GM10847 (cell line): Measurements from ENCODE around the gene CCDC141.

Experiments
- POLR2A ChIP-seq: IDR thresholded peaks from 2 replicates; pipeline ENCODE4 v1.6.1; 2011; ENCODE audit not compliant: insufficient read length; ENCODE audit errors: extremely low read depth

Gene CCDC141

DNA sequence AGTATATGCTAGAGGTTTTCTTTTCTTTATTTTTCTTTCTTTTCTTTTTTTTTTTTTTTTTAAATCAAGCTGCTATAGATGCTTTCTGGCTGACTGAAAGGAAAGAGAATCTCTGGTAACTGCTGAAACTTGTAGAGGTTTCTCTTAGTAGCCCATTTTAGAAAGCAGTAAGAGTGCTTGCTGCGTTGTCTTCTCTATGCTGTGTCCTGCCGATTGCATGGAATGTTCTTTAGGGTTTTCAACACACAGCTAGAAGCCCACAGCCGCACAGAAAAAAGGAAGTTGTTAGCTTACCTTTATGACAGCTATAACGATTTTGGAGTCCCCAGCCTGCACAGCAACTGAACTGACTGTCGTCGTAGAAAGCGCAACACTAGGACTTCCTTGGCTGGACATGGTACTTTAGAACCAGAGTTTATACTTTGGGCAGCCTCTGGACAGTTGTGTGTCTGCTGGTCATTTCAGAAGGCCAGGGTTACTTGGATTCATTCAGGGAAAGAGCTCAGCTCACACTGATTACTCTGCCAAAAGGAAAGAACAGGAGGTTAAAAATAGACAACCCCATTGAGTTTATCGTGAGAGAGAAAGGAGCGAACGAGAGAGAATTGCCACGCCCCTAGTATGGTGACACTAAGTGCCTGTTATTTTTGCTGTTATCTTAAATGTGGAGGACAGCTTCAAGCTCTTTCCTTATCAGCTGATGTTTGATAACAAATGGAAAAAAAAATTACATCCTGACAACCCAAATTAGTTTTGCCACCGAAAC is at the start of gene CCDC141:
TSS of gene CCDC141 (minus strand) at position 592 of the 766 bp plus-strand sequence. CDS start at position 396, 196 bp downstream.
- no peak for TF ChIP-seq POLR2A

DNA sequence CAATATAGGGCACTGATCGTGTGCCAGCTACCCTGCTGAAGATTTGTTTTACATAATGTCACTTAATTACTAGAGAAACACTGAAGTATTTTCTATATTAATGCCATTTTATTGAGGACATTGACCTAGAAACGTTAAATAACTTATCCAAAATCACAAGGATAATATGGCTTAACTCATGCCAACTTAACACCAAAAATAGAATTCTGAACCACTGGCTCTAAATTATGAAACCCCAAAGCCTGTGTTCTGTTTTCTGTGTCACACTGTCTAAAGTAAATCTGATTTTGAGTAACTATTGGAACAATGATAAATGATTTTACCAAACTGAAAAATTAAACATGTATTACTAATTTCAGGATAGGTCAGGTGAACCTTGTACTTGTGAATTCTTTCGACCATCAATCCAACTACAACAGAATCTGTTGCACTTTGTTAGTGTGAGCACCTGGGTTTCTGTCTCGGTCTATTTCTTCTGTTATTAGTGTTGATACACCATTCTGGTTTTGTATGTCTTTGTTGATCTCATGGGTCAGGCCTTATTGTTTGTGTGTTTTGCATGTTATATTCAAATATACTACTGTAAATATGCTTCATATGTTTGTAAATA is 48.2 kb upstream of the CCDC141 start:
- no peak for TF ChIP-seq POLR2A

DNA sequence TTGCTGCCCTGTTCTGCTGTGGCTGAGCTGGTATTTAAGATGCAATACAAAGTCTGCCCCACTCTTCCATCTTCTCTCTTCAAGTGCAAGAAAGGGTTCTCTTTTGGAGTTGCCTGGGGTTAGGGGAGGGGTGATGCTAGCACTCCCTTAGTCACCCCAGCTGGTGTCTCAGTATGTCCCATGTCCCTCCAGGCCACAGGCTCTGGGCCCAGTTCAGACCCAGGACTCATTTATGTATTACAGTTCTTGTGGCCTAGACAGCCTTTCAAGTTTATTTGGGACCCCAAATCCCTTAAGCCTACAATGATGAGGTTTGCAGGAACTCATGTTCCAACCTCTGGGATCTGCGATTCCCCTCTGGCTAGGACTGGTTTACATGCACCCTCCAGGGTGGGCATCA is 47.2 kb upstream of the CCDC141 start:
- no peak for TF ChIP-seq POLR2A

GRCh38 chr2:179096090-179096489 is 46.2 kb upstream of the CCDC141 start:
- no peak for TF ChIP-seq POLR2A

DNA sequence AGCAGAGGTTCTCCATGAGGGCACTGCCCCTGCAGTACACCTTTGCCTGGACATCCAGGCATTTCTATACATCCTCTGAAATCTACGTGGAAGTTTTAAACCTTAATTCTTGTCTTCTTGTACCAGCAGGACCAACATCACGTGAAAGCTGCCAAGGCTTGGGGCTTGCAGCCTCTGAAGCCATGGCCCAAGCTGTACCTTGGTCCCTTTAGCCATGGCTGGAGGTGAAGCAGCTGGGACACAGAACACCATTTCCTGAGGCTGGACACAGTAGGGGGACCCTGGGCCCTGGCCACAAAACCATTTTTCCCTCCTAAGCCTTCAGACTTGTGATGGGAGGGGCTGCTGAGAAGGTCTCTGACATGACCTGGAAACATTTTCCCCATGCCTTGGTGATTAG is 32.8 kb upstream of the CCDC141 start:
- TF ChIP-seq POLR2A, result no peak

DNA sequence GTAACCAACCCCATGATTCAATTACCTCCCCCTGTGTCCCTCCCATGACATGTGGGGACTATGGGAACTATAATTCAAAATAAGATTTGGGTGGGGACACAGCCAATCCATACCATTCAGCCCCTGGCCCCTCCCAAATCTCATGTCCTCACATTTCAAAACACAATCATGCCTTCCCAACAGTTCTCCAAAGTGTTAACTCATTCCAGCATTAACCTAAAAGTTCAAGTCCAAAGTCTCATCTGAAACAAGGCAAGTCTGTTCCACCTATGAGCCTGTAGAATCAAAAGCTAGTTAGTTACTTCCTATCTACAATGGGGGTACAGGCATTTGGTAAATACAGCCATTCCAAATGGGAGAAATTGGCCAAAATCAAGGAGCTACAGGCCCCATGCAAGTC is 32.0 kb upstream of the CCDC141 start:
- TF ChIP-seq POLR2A, result no peak

DNA sequence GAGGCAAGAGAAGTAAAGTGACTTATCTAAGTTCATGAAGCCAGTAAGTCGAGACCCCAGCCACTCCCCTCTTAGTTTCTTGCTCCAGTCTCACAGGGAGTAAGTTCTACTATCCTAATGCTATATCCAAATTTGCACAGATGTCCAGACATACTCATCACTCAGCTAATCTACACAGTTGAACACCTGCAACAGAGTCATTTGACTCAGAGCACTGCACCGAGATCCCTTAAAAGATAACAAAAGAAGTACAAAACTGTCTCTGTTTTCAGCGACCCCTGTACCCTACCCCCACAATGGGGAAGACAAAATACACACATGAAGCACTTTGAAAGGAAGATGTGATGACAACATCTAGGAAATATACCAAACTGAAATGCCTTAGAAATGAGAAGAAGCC is 22.6 kb upstream of the CCDC141 start:
- no peak for TF ChIP-seq POLR2A

DNA sequence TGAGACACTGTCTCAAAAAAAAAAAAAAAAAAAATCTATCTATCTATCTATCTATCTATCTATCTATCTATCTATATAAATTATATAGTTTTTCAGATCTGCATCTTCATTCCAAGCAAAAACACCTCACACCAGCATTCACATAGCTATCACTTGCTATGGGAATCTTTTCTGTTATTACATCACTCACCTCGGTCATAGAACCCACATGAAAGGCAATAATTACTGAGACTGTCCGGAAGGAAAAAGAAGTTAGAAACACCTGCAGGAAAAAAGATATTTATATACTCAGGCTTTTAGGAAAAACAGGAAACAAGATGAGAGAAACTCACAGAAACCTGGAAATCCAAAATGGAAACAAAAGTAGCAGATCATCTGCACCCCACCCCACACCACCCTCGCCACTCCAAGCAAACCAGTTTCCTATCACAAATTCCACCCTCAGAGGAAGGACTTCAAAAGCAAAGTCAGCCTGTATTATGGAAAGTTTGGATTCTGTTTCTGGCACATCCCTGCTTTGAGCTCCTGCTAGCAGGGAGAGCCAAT is 21.9 kb upstream of the CCDC141 start:
- no peak for TF ChIP-seq POLR2A

GRCh38 chr2:179070895-179071294 is 21.0 kb upstream of the CCDC141 start:
- TF ChIP-seq POLR2A, result no peak

GRCh38 chr2:179069685-179070084 is 19.7 kb upstream of the CCDC141 start:
- TF ChIP-seq POLR2A, result no peak

- no peak for TF ChIP-seq POLR2A
Measured at GRCh38 chr2:179068991-179069643, 19.2 kb upstream of the CCDC141 start.

GRCh38 chr2:179059026-179059700 is 9.2 kb upstream of the CCDC141 start:
- no peak for TF ChIP-seq POLR2A

DNA sequence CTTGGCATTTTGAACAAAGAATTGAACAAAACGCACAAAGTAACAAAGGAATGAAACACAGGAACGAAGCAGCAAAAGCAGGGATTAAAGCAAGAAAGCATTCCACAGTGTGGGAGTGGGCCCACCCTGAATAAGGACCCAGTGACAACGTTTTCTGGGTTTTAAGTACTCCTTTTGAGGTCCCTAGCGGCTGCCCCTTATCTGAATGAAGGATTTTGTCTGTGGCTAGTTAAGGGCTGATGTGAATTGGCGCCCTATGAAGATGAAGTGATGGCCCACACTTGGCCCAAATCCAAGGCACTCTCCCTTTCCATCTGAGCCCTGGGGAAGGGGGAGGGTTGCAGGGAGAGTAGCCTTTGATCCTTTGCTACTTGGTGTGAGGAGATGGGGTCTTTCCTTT is 7.8 kb upstream of the CCDC141 start:
- no peak for TF ChIP-seq POLR2A

- TF ChIP-seq POLR2A, result no peak
Measured at GRCh38 chr2:179051250-179051649, 1.3 kb upstream of the CCDC141 start.

GRCh38 chr2:179050755-179051154 is 818 bp upstream of the CCDC141 start:
- TF ChIP-seq POLR2A, result no peak
